Measurements from ENCODE around the gene VEGFA. TPM values are rescaled to one million over a fixed set of nuclear protein-coding genes. Genes with fewer than 3 reads are reported as not detected.

The VEGFA gene
- 21.1 and 23.1 TPM in 2 replicates for total RNA-seq

DNA sequence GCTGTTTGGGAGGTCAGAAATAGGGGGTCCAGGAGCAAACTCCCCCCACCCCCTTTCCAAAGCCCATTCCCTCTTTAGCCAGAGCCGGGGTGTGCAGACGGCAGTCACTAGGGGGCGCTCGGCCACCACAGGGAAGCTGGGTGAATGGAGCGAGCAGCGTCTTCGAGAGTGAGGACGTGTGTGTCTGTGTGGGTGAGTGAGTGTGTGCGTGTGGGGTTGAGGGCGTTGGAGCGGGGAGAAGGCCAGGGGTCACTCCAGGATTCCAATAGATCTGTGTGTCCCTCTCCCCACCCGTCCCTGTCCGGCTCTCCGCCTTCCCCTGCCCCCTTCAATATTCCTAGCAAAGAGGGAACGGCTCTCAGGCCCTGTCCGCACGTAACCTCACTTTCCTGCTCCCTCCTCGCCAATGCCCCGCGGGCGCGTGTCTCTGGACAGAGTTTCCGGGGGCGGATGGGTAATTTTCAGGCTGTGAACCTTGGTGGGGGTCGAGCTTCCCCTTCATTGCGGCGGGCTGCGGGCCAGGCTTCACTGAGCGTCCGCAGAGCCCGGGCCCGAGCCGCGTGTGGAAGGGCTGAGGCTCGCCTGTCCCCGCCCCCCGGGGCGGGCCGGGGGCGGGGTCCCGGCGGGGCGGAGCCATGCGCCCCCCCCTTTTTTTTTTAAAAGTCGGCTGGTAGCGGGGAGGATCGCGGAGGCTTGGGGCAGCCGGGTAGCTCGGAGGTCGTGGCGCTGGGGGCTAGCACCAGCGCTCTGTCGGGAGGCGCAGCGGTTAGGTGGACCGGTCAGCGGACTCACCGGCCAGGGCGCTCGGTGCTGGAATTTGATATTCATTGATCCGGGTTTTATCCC lies at the start of gene VEGFA:
VEGFA (plus strand) TSS at position 686 of the 846 bp plus-strand sequence.
- intact Hi-C loops (cut with micrococcal nuclease) = loop anchor here (1.0 to 10.0 kb wide), 17 partner anchors 46 to 618 kb away; partner anchors contain the start of genes AARS2, CDC5L, GTPBP2 and HSP90AB1

GRCh38 chr6:43720999-43721398 lies 49.0 kb upstream of the VEGFA start:
- intact Hi-C loops (cut with micrococcal nuclease) = no loop called here

DNA sequence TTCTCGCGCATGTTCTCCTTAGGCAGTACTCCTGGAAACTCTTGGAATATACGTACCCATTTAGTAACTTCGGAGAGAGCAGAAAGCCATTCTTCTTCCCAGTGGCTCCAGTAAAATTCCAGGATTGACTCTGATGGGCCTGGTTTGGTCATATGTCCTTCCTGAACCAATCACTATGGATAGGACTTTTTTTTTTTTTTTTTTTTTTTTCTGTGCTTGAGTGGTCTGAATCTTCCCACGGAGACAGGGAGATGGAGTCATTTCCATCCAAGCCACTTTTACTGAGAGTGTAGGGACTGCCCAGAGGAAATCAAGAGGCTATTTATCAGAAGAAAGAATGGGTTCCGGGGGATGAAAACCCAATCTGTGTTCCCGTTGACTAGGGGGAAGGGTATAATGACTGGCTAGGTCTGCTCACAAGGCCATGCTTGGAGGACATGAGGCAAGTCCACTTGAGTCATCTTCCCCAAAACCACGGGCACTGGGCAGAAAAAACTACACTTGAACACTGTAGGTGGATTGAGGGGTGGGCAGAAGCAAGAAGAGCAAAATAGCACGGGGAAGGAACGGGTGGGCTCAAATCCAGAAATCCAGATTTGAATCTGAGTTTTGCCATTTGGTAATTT lies 47.0 kb upstream of the VEGFA start:
- intact Hi-C loops (cut with micrococcal nuclease) = loop anchor here (1.0 kb wide), 1 partner anchor 46 kb away; no protein-coding TSS in a partner anchor

- intact Hi-C loops (cut with micrococcal nuclease) = loop anchor here (1.0 to 2.0 kb wide), 4 partner anchors 45 to 355 kb away; no protein-coding TSS in a partner anchor
These were observed 46.2 kb upstream of the VEGFA start for GRCh38 chr6:43723737-43724295.

- intact Hi-C loops (cut with micrococcal nuclease) = loop anchor here (1.0 to 2.0 kb wide), 3 partner anchors 58 to 355 kb away; no protein-coding TSS in a partner anchor
These were observed 45.7 kb upstream of the VEGFA start for GRCh38 chr6:43724354-43724753.

- intact Hi-C loops (cut with micrococcal nuclease) = loop anchor here (1.0 to 2.0 kb wide), 3 partner anchors 58 to 354 kb away; no protein-coding TSS in a partner anchor
These were observed 44.9 kb upstream of the VEGFA start for GRCh38 chr6:43724914-43725642.

GRCh38 chr6:43725643-43726580 lies 44.1 kb upstream of the VEGFA start:
- intact Hi-C loops (cut with micrococcal nuclease) = loop anchor here (2.0 kb wide), 1 partner anchor 59 kb away; no protein-coding TSS in a partner anchor

DNA sequence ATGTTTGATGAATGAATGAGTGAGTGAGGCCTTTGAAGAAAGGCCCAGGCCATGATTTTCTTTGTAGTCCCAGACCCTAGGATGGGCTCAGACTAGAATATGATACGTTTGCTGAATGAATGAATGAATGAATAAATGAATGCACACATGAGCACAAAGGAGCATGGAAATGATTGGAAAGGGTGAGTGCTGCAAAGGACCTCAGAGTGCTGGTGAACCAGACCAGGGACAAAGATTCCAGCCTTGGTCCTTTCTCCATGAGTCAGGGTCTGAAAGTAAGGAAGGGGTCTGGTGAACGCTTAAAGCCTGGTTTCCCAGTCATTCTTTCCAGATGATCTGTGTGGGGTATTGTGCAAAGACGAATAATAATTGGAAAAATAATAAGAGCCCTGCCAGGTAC lies 42.4 kb upstream of the VEGFA start:
- intact Hi-C loops (cut with micrococcal nuclease) = loop anchor here (1.0 kb wide), 1 partner anchor 23 kb away; no protein-coding TSS in a partner anchor

GRCh38 chr6:43728586-43728985 lies 41.4 kb upstream of the VEGFA start:
- intact Hi-C loops (cut with micrococcal nuclease) = no loop called here

GRCh38 chr6:43729537-43729936 lies 40.5 kb upstream of the VEGFA start:
- intact Hi-C loops (cut with micrococcal nuclease) = no loop called here

DNA sequence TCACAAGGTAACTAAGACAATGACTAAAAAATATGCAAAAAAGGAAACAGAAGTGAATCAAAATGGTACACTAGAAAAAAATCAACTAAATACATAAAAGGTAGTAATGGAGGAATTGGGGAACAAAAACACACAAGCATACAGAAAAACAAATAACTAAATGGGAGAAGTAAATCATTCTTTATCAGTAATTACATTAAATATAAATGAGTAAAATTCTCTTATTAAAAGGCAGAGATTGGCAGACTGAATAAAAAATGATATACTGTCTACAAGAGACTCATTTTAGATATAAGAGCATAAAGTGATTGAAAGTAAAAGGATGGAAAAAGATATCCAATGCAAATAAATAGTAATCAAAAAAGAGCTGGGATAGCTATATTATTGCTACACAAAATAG lies 39.4 kb upstream of the VEGFA start:
- intact Hi-C loops (cut with micrococcal nuclease) = no loop called here

GRCh38 chr6:43733471-43734293 lies 36.3 kb upstream of the VEGFA start:
- intact Hi-C loops (cut with micrococcal nuclease) = no loop called here

- intact Hi-C loops (cut with micrococcal nuclease) = no loop called here
These were observed 35.7 kb upstream of the VEGFA start for GRCh38 chr6:43734294-43734665.

DNA sequence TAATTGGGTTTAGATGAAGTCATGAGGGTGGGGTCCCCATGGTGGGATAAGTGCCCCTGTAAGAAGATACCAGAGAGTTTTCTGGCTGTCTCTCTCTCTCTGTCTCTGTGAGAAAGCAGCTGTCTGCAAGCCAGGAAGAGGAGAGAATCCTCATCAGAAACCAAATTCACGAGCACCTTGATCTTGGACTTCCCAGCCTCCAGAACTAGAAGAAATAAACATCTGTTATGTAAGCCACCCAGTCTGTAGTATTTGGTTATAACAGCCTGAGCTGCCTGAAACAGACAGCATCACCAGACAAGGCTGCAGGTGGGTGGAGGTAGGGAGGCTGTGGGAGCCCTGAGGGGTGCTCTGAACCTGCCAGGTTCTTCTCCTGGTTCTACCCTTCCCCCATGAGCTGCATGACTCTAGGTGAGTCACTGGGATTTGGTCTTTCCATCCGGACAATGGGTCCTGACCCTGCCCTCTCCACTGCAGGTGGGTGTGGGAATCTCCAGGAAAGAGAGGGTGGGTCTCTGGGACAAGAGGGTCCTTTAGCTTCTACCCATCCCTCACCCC lies 34.3 kb upstream of the VEGFA start:
- intact Hi-C loops (cut with micrococcal nuclease) = no loop called here

DNA sequence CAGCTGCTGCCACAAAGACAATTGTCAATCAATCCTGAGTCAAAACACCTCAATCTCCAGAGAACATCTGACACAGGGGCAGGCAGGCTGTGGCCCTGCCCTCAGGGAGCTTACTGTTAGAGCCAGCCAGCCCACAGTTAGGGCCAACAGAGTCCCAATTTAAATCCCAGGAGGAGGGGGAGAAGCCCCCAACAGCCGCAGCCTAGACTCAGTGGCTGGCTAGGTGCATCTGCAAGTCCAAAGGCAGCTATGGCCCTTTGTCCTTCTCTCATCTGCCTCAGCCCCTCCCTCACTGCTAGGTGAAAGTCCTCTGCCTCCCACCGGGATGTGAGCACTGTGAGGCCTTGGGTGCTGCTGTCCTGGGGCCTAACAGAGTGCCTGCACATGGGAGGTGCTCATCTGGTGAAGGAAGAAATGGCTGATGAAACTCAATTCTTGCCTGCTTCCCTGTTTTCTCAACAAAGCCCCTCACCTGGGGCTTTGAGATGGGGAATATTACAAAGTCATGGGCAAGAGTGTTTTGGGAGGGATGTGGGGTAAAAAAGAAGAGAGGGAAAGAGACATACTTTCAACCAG lies 33.7 kb upstream of the VEGFA start:
- intact Hi-C loops (cut with micrococcal nuclease) = no loop called here

DNA sequence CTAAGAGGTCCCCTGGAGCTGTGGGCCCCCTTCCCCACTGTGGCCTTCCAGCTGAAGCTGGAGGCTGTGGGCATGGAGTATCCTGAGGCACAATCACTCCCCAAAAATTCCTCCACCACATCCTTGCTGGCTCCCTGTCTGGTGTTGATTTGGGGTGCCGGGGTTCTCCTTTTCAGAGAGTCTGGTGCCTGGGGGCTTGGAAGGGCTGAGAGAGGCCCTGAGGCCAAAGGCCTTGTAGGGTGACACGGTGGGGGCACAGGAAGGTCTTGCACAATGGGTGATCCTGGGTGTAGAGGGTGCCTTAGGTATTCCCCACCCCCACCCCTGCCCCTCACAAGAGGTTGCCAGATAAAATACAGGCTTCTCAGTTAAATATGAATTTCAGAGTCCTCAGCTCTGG lies 33.2 kb upstream of the VEGFA start:
- intact Hi-C loops (cut with micrococcal nuclease) = no loop called here

- intact Hi-C loops (cut with micrococcal nuclease) = no loop called here
These were observed 32.5 kb upstream of the VEGFA start for GRCh38 chr6:43737272-43738081.

DNA sequence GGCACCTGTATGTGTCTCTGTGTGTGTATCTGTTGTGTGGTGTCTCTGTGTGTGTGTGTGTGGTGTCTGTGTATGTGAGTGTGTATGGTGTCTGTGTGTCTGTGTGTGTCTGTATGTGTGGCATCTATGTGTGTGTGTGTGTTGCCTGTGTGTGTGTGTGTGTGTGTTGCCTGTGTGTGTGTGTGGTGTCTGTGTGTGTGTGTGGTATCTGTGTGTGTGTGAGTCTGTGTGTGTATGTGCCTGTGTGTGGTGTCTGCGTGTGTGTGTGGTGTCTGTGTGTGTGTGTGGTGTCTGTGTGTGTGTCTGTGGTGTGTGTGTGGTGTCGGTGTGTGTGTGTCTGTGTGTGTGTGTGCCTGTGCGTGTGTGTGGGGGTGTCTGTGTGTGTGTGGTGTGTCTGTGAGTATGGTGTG lies 31.7 kb upstream of the VEGFA start:
- intact Hi-C loops (cut with micrococcal nuclease) = no loop called here
